COLO829 (cell line): Measurements from ENCODE around the gene TUBB8.
"Not testable (repeated sequence)": the region's sequence is repeated elsewhere in the genome, so short reads cannot be mapped to it uniquely, and the experiment has no call there.

ENCODE experiments used
- DNase-seq: peaks from one replicate; pipeline ENCODE4 v3.0.0; 2012; ENCODE audit warnings: low spot score

Gene TUBB8

GRCh38 chr10:47864-48263, 1.2 kb downstream of the TUBB8 start:
- not testable (repeated sequence) for DNase-seq

GRCh38 chr10:13315-13635, 35.8 kb downstream of the TUBB8 start:
- DNase-seq: not testable (repeated sequence)

GRCh38 chr10:12444-13314, 36.4 kb downstream of the TUBB8 start:
- DNase-seq: not testable (repeated sequence)

- DNase-seq: not testable (repeated sequence)
These were observed 37.8 kb downstream of the TUBB8 start for GRCh38 chr10:11260-11659.

- not testable (repeated sequence) for DNase-seq
These were observed 38.7 kb downstream of the TUBB8 start for GRCh38 chr10:10261-10971.
